HG03097 (cell line): ENCODE data around the gene TRIM52.

ENCODE experiments used
- ATAC-seq: cut with Tn5 transposase; IDR thresholded peaks from one replicate; pipeline ENCODE4 v1.9.1; 2021; ENCODE audit not compliant: unreplicated experiment, low FRiP score

Gene TRIM52

GRCh38 chr5:181234455-181235306 is 26.3 kb downstream of the TRIM52 start:
- no peak for ATAC-seq

- ATAC-seq, result no peak
Observed at GRCh38 chr5:181233801-181234454, 27.0 kb downstream of the TRIM52 start.

- ATAC-seq, result no peak
Observed at GRCh38 chr5:181233088-181233800, 27.7 kb downstream of the TRIM52 start.

- ATAC-seq, result no peak
Observed at GRCh38 chr5:181232593-181232992, 28.4 kb downstream of the TRIM52 start.

- ATAC-seq, result no peak
Observed at GRCh38 chr5:181231432-181231831, 29.5 kb downstream of the TRIM52 start.

- ATAC-seq, result no peak
Observed at GRCh38 chr5:181230551-181230950, 30.4 kb downstream of the TRIM52 start.

GRCh38 chr5:181229996-181230395 is 30.9 kb downstream of the TRIM52 start:
- ATAC-seq, result no peak

- ATAC-seq, result no peak
Observed at GRCh38 chr5:181224390-181225229, 36.3 kb downstream of the TRIM52 start.

GRCh38 chr5:181223729-181224389 is 37.1 kb downstream of the TRIM52 start:
- ATAC-seq, result no peak

- peak; percentile 56 for ATAC-seq
Observed at GRCh38 chr5:181223058-181223728, 37.8 kb downstream of the TRIM52 start, which contains the start of gene TRIM41. Gene TRIM41, plus strand, starts transcription at chr5:181223281. Its CDS starts 719 bp downstream, at chr5:181224000.

GRCh38 chr5:181222630-181223057 is 38.3 kb downstream of the TRIM52 start:
- ATAC-seq, result no peak

- peak; percentile 27 for ATAC-seq
Observed at GRCh38 chr5:181221792-181222629, 38.9 kb downstream of the TRIM52 start.

- ATAC-seq, result no peak
Observed at GRCh38 chr5:181221105-181221791, 39.7 kb downstream of the TRIM52 start.

GRCh38 chr5:181220178-181220515 is 40.8 kb downstream of the TRIM52 start:
- ATAC-seq, result no peak

- ATAC-seq, result no peak
Observed at GRCh38 chr5:181219262-181220177, 41.4 kb downstream of the TRIM52 start.

GRCh38 chr5:181218795-181219124 is 42.2 kb downstream of the TRIM52 start:
- ATAC-seq, result no peak

- peak; percentile 11 for ATAC-seq
Observed at GRCh38 chr5:181217803-181218062, 43.2 kb downstream of the TRIM52 start.
